SH-SY5Y (cell line): Measurements from ENCODE around the gene KANSL2.

ENCODE experiments used
- GATA2 ChIP-seq: IDR thresholded peaks from 2 replicates; pipeline ENCODE4 v1.6.1; 2011; ENCODE audit warnings: mild to moderate bottlenecking, low read depth, low read length
- GATA3 ChIP-seq: IDR thresholded peaks from 2 replicates; pipeline ENCODE4 v1.6.1; 2011; ENCODE audit warnings: low read depth, mild to moderate bottlenecking, low read length, moderate library complexity

- no peak for TF ChIP-seq GATA2
- no peak for TF ChIP-seq GATA3
These were observed 8.4 kb upstream of the KANSL2 start for GRCh38 chr12:48690436-48690835.
